ENCODE results near the gene DGCR2.

The DGCR2 gene

DNA sequence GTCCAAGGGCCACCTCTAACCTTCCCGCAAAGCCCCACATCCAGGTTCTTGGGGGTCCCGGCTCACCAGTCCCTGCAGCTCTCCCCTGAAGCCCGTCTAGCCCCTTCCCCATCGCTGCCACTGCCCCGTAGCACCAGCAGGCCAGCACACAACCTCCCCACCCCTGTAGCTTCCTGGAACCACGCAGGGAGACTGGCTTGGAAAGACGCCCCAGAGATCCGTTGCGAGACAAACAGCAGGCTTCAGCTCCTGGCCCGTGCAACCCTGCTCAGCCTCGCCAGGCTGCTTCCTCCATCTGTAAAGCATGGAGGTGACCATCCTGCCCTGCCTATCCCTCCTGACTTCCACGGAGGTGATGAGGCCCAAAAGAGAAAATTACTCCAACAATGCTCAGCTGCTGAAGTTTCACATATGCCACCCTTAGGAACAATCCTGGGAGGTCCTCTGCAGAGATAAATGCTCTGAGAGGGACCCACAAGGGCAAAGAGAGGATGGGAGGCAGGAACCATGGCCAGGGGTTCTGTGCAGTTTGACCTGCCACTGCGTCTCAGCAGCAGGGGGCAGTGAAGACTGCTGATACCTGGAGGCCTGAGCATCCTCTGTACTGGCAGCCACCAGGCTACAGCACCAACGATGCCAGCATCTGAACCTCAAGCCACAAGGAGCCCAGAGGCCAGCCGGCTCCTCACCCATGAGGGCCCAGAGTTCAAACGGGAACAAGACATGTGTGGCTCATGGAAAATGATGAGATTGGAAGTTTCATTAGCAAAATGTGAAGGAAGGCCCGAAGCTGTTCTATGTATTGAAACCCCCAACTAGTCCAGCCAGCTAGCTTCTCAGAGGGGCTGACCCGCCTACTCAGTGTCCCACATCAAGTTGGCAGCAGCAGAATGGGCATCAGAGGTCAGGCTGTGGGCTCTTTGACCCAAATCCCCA lies 16.1 kb downstream of the DGCR2 start:
- peaks cover 50% of the 10 kb centered on the region for H4K20me1 ChIP-seq (ENCODE audit: insufficient read depth, low read length)
- no peak overlapping the region for H3K27ac ChIP-seq (ENCODE audit: low read length)
- DNase-seq: no peak
- no peaks in the 10 kb centered on the region for H3K9me2 ChIP-seq (replicated peaks; ENCODE audit: insufficient read depth, low read length)
- no peak for TF ChIP-seq EZH2phosphoT487 (IDR thresholded peaks at IDR 0.05; ENCODE audit: low read length)
- TF ChIP-seq, protein P1, sequence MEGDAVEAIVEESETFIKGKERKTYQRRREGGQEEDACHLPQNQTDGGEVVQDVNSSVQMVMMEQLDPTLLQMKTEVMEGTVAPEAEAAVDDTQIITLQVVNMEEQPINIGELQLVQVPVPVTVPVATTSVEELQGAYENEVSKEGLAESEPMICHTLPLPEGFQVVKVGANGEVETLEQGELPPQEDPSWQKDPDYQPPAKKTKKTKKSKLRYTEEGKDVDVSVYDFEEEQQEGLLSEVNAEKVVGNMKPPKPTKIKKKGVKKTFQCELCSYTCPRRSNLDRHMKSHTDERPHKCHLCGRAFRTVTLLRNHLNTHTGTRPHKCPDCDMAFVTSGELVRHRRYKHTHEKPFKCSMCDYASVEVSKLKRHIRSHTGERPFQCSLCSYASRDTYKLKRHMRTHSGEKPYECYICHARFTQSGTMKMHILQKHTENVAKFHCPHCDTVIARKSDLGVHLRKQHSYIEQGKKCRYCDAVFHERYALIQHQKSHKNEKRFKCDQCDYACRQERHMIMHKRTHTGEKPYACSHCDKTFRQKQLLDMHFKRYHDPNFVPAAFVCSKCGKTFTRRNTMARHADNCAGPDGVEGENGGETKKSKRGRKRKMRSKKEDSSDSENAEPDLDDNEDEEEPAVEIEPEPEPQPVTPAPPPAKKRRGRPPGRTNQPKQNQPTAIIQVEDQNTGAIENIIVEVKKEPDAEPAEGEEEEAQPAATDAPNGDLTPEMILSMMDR (IDR thresholded peaks at IDR 0.05; ENCODE audit: low read length): peak; percentile 29
- peaks cover 91% of the 10 kb centered on the region for H3K79me2 ChIP-seq (ENCODE audit: low read length)
- H3K4me3 ChIP-seq (ENCODE audit: low read length): no peak overlapping the region
- no peak overlapping the region for H3K9ac ChIP-seq (ENCODE audit: low read length)
- H3K27me3 ChIP-seq (replicated peaks; ENCODE audit: insufficient read depth, low read length): no peaks in the 10 kb centered on the region
- H3K36me3 ChIP-seq (replicated peaks; ENCODE audit: insufficient read depth, low read length): no peaks in the 10 kb centered on the region
- H3K9me3 ChIP-seq (replicated peaks; ENCODE audit: insufficient read depth, low read length): no peaks in the 10 kb centered on the region
- no peak overlapping the region for H2AFZ ChIP-seq (ENCODE audit: low read length)
- peaks cover 17% of the 10 kb centered on the region for H3K4me1 ChIP-seq (ENCODE audit: low read length)
- H3F3A ChIP-seq (ENCODE audit: insufficient read depth, low read length): peaks cover 16% of the 10 kb centered on the region
- no peak overlapping the region for H3K4me2 ChIP-seq (ENCODE audit: low read depth, low read length)

DNA sequence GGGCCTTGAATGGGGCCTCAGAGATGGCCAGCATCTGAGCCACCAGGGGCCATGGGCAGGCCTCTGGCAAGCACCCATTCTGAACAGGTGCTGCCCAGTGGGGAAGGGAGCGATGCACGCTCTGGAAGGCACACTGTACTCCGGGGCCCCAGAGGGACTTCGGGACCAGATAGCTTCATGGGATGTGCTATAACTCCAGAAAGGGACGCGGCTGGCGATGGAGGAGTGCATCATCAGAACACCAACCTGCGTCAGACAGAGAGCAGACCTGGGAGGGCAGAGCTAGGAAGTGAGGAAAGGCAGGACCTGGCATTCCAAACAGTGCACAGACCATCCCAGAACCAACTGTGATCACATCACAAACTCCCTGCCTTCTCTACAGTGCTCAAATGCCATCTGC lies 16.8 kb downstream of the DGCR2 start:
- Histone ChIP-seq H3K36me3 (replicated peaks; ENCODE audit: insufficient read depth, low read length) (no peaks in the 10 kb centered on the region), H3K9ac (ENCODE audit: low read length) (no peak overlapping the region), H3K79me2 (ENCODE audit: low read length) (peaks cover 91% of the 10 kb centered on the region), H4K20me1 (ENCODE audit: insufficient read depth, low read length) (peaks cover 45% of the 10 kb centered on the region), H3K4me3 (ENCODE audit: low read length) (no peak overlapping the region), H3K4me2 (ENCODE audit: low read depth, low read length) (no peak overlapping the region), H3K4me1 (ENCODE audit: low read length) (peaks cover 17% of the 10 kb centered on the region), H2AFZ (ENCODE audit: low read length) (no peak overlapping the region), H3K27ac (ENCODE audit: low read length) (no peak overlapping the region), H3K27me3 (replicated peaks; ENCODE audit: insufficient read depth, low read length) (no peaks in the 10 kb centered on the region), H3K9me2 (replicated peaks; ENCODE audit: insufficient read depth, low read length) (no peaks in the 10 kb centered on the region), H3F3A (ENCODE audit: insufficient read depth, low read length) (peaks cover 16% of the 10 kb centered on the region), H3K9me3 (replicated peaks; ENCODE audit: insufficient read depth, low read length) (no peaks in the 10 kb centered on the region)
- DNase-seq: no peak
- TF ChIP-seq EZH2phosphoT487 (IDR thresholded peaks at IDR 0.05; ENCODE audit: low read length) (no peak), EZH2 (optimal IDR thresholded peaks at IDR 0.05; ENCODE audit: low read depth, low read length) (no peak)
- TF ChIP-seq, protein P1 (IDR thresholded peaks at IDR 0.05; ENCODE audit: low read length): no peak

DNA sequence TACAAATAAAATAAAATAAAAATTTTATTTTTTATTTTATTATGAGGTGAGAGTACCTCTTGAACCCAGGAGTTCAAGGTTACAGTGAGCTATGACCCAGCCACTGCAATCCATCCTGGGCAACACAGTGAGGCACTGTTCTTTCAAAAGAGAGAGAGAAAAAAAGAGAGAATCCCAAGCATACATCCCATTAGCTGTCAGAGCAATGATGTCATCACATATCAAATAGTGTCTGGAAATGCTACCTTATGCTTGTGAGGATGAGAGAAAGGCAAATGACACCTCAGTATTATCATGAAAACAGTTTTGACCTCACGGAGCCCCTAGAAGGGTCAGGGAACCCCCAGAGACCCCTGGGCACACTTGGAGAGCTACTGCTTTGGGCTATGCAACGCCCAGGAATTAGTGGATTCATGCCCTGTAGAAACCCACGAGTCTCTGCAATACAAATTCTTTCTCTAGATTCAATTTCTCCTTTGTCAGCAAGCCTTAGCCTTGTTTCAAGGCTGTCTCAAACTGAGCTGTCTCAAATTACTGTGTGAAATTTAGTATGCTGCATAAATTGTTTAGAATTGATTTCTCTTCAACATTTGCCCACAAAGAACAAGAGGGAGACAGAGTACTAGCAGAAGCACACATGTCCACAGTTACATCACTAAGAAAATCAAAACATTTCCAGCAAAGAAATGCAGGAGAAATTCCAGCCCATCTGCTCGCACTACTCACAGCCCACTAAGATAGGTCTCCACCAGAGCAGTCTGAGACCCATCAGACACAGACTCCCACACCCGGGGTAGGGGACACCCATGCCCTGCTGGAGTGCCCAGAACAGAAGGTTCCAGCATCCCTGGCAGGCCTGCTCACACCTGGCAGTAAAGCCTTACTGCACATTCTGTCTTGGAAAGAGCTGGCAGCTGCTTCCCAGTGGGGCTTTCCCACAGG lies 18.1 kb downstream of the DGCR2 start:
- Histone ChIP-seq H3K4me3 (ENCODE audit: low read length) (no peak overlapping the region), H3K27ac (ENCODE audit: low read length) (no peak overlapping the region), H3K79me2 (ENCODE audit: low read length) (peaks cover 92% of the 10 kb centered on the region), H3K4me1 (ENCODE audit: low read length) (peaks cover 7% of the 10 kb centered on the region), H3K9ac (ENCODE audit: low read length) (no peak overlapping the region), H3K27me3 (replicated peaks; ENCODE audit: insufficient read depth, low read length) (no peaks in the 10 kb centered on the region), H3F3A (ENCODE audit: insufficient read depth, low read length) (0 out of 2 replicates have a peak, but pooled peaks cover 5% of the 10 kb centered on the region), H3K4me2 (ENCODE audit: low read depth, low read length) (no peak overlapping the region), H3K9me2 (replicated peaks; ENCODE audit: insufficient read depth, low read length) (no peaks in the 10 kb centered on the region), H2AFZ (ENCODE audit: low read length) (no peak overlapping the region), H3K36me3 (replicated peaks; ENCODE audit: insufficient read depth, low read length) (no peaks in the 10 kb centered on the region), H3K9me3 (replicated peaks; ENCODE audit: insufficient read depth, low read length) (no peaks in the 10 kb centered on the region), H4K20me1 (ENCODE audit: insufficient read depth, low read length) (peaks cover 36% of the 10 kb centered on the region)
- DNase-seq: no peak
- TF ChIP-seq, protein P1 (IDR thresholded peaks at IDR 0.05; ENCODE audit: low read length): no peak
- TF ChIP-seq EZH2 (optimal IDR thresholded peaks at IDR 0.05; ENCODE audit: low read depth, low read length): no peak
